ENCODE measurements around the gene CACNB2. TPM values are rescaled to one million over a fixed set of nuclear protein-coding genes. Genes with fewer than 3 reads are reported as not detected.
"Not testable (repeated sequence)": the region's sequence is repeated elsewhere in the genome, so short reads cannot be mapped to it uniquely, and the experiment has no call there.

Gene CACNB2
- total RNA-seq, 1 donor from 2014 or later, result 0.43 TPM

DNA sequence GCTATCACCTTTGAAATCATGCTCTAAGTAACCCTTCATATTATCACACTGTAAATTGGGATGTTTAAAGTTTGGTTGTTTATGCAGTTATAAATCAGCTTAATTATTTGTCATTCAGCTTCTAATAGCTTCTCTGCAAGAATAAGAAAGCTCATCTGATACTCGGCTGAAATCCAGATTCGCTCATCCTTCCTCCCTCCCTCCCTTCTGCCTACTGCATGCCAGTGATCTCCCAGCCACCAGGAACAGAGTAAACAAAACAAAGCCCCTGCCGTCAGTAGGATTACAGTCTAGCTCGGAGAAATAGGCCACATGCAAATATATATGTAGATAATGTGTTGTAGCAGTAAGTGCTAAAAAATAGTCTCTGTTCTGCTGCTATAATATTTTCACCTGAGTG is 299.4 kb downstream of the CACNB2 start:
- Mint-ChIP-seq H3K4me3 (ENCODE audit: unreplicated experiment) (no peak overlapping the region), H3K9me3 (ENCODE audit: unreplicated experiment) (peaks cover 7% of the 10 kb centered on the region), H3K27ac (ENCODE audit: unreplicated experiment) (no peak overlapping the region), H3K4me1 (ENCODE audit: unreplicated experiment) (no peaks in the 10 kb centered on the region), H3K36me3 (ENCODE audit: unreplicated experiment) (no peaks in the 10 kb centered on the region), H3K27me3 (ENCODE audit: unreplicated experiment) (no peaks in the 10 kb centered on the region)
- DNase-seq (ENCODE audit: extremely low spot score, unreplicated experiment), result no peak
- TF ChIP-seq CTCF (IDR thresholded peaks at IDR 0.05), result no peak

GRCh38 chr10:18445635-18446034 is 305.4 kb downstream of the CACNB2 start:
- not testable (repeated sequence) for H3K9me3 Mint-ChIP-seq (ENCODE audit: unreplicated experiment); H3K27ac Mint-ChIP-seq (ENCODE audit: unreplicated experiment); H3K27me3 Mint-ChIP-seq (ENCODE audit: unreplicated experiment)

GRCh38 chr10:18446205-18446604 is 306.0 kb downstream of the CACNB2 start:
- Mint-ChIP-seq H3K27ac (ENCODE audit: unreplicated experiment) (no peak overlapping the region), H3K27me3 (ENCODE audit: unreplicated experiment) (peaks cover 8% of the 10 kb centered on the region), H3K36me3 (ENCODE audit: unreplicated experiment) (no peaks in the 10 kb centered on the region), H3K9me3 (ENCODE audit: unreplicated experiment) (no peaks in the 10 kb centered on the region), H3K4me1 (ENCODE audit: unreplicated experiment) (no peaks in the 10 kb centered on the region), H3K4me3 (ENCODE audit: unreplicated experiment) (no peak overlapping the region)
- no peak for DNase-seq (ENCODE audit: extremely low spot score, unreplicated experiment)
- TF ChIP-seq CTCF (IDR thresholded peaks at IDR 0.05), result no peak

More at GRCh38 chr10:18445635-18446034, 305.4 kb downstream of the CACNB2 start:
- not testable (repeated sequence) for H3K36me3 Mint-ChIP-seq (ENCODE audit: unreplicated experiment); H3K4me1 Mint-ChIP-seq (ENCODE audit: unreplicated experiment); H3K4me3 Mint-ChIP-seq (ENCODE audit: unreplicated experiment); DNase-seq (ENCODE audit: extremely low spot score, unreplicated experiment)

GRCh38 chr10:18449611-18450026 is 309.4 kb downstream of the CACNB2 start:
- Mint-ChIP-seq H3K9me3 (ENCODE audit: unreplicated experiment) (no peaks in the 10 kb centered on the region), H3K4me1 (ENCODE audit: unreplicated experiment) (no peaks in the 10 kb centered on the region), H3K4me3 (ENCODE audit: unreplicated experiment) (no peak overlapping the region), H3K36me3 (ENCODE audit: unreplicated experiment) (no peaks in the 10 kb centered on the region), H3K27me3 (ENCODE audit: unreplicated experiment) (peaks cover 8% of the 10 kb centered on the region), H3K27ac (ENCODE audit: unreplicated experiment) (no peak overlapping the region)
- TF ChIP-seq CTCF (IDR thresholded peaks at IDR 0.05), result no peak
- no peak for DNase-seq (ENCODE audit: extremely low spot score, unreplicated experiment)

GRCh38 chr10:18450298-18450697 is 310.1 kb downstream of the CACNB2 start:
- H3K4me3 Mint-ChIP-seq (ENCODE audit: unreplicated experiment), result no peak overlapping the region
- H3K27me3 Mint-ChIP-seq (ENCODE audit: unreplicated experiment), result peaks cover 8% of the 10 kb centered on the region
- DNase-seq (ENCODE audit: extremely low spot score, unreplicated experiment), result no peak
- no peaks in the 10 kb centered on the region for H3K4me1 Mint-ChIP-seq (ENCODE audit: unreplicated experiment)
- no peak for TF ChIP-seq CTCF (IDR thresholded peaks at IDR 0.05)
- H3K27ac Mint-ChIP-seq (ENCODE audit: unreplicated experiment), result no peak overlapping the region
- H3K36me3 Mint-ChIP-seq (ENCODE audit: unreplicated experiment), result no peaks in the 10 kb centered on the region
- H3K9me3 Mint-ChIP-seq (ENCODE audit: unreplicated experiment), result no peaks in the 10 kb centered on the region
